K562 treated with DMSO at 1 percent for 48 hours (cell line): ENCODE data around the gene CHEK1. TPM values are rescaled to one million over a fixed set of nuclear protein-coding genes. Genes with fewer than 3 reads are reported as not detected.

ENCODE experiments used
- total RNA-seq: library from RNA; unstranded; fragments of 300-600 nt; gene quantifications from 2 replicates; pipeline ENCODE4 v1.2.3, GENCODE V29; 2022; ENCODE audit warnings: low replicate concordance; ENCODE audit errors: extremely low read depth

Gene CHEK1
- not detected in 2 replicates for total RNA-seq

DNA sequence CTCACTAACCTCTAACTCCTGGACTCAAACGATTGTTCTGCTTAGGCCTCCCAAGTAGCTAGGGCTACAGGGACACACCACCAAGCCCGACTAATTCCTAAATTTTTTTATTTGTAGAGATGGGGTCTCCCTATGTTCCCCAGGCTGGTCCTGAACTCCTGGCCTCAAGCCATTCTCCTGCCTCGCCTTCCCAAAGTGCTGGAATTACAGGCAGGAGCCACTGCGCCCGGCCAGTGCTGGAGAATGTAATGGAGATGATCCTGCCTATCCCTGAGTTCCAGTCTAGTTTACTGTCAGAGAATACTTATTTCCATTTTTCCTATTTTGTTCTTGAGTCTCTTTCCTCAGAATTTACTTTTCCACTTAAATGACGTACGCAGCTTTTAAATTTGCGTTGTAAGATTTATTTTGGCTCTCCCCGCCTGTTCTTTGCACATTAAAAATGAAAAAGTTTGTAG is at the start of gene CHEK1:
CHEK1 (plus strand) TSS at position 408 of the 458 bp plus-strand sequence. CDS start 1,606 bp downstream, outside the sequence.

DNA sequence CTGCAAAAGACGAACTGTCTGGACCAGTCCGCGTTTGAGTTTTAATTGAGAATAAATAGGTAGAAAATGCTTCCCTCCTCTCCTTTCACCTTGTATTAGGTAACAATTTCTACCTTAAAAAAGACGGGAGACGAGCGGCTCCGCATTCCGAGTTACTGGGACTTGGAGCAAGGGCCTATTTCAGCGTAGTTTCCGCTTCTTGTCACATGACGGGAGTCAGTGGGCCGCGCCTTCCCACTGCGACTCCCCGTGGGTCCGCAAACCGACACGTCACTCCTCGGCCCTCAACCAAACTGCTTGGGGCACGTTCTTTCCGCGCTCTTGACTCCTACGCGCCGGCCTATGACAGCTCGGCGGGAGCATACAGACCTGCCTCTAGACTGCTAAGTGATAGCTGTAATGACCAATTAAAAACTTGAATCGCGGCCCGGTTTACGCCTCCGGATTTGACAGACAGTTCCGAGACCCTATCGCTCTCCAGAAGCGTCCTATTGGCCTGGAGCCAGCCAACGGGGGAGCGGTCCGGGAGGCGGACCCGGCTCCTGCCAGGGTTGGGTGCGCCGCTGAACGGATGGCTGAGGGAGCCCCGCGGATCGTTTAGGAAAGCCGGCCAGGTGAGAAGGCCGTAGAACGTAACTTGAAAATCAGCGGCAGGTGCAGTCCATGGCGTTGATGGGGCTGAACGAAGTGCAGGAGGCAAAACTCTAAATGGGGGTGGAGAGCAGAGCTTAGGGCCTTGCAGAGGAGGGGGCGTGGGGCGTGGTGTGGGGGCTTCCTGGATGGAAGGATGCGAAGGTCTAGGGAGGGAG is 32.5 kb upstream of the CHEK1 start, which contains the start of gene STT3A:
STT3A (plus strand) TSS at position 548 of the 809 bp plus-strand sequence. CDS start 3,064 bp downstream, outside the sequence.

DNA sequence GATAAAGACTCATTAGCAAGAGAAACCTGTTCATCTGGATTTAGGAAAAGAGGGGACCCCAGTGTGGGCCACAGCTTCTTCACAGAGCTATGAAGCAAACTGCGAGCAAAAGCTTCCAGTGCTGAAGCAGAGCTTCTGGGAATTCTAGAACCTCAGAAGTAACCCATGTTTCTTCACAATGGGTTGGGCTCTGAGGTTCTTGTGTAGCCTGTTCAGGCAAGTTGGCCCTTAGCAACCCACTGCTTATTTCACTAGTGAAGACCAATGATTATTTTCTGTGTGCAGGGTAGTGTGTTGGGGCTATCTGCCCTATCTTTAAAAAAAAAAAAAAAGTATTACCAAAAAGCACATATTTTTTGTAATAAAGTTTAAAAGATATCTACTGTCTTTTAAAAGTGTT is 55.8 kb downstream of the CHEK1 start, which contains the start of gene ACRV1:
ACRV1 (minus strand) TSS at position 101 of the 400 bp plus-strand sequence; CDS start at position 34, 67 bp downstream.

Other genes with a start within 250 kb of the CHEK1 start
- not detected in 2 replicates for gene FEZ1, start 128.9 kb upstream of the CHEK1 start, total RNA-seq
- not detected in 2 replicates for gene EI24, start 55.7 kb upstream of the CHEK1 start, total RNA-seq
- 639 TPM in 1 of 2 replicates, not detected in the other for gene STT3A, start 32.3 kb upstream of the CHEK1 start, total RNA-seq
- gene ACRV1, start 55.7 kb downstream of the CHEK1 start, total RNA-seq: not detected in 2 replicates
- gene PATE1, start 121.1 kb downstream of the CHEK1 start, total RNA-seq: not detected in 2 replicates
- gene PATE2, start 153.7 kb downstream of the CHEK1 start, total RNA-seq: not detected in 2 replicates
- not detected in 2 replicates for gene PATE3, start 163.0 kb downstream of the CHEK1 start, total RNA-seq
- gene PATE4, start 208.2 kb downstream of the CHEK1 start, total RNA-seq: not detected in 2 replicates